Thyroid gland (tissue), 4 donors: ENCODE measurements around the gene GARS1. TPM values are rescaled to one million over a fixed set of nuclear protein-coding genes. Genes with fewer than 3 reads are reported as not detected.

ENCODE experiments used
- DNase-seq, 2 donors: peaks; one replicate each; pipeline ENCODE4 v3.0.0-alpha.2; 2019
- H3K27ac ChIP-seq, 3 donors: fragments of 200-600 bp; sonication (generic); 1 replicate in 2 of 3; 2 replicates in 1 of 3; pipeline ENCODE4 v1.5.1; 2016 to 2019; ENCODE audit warnings: mild to moderate bottlenecking in 1 of 3, moderate library complexity in 1 of 3
- H3K27me3 ChIP-seq: fragments of 200-600 bp; sonication (generic); one replicate; pipeline ENCODE4 v1.5.1; 2019
- H3K36me3 ChIP-seq, 2 donors: fragments of 200-600 bp; sonication (generic); one replicate each; pipeline ENCODE4 v1.5.1; 2016 to 2019
- H3K4me1 ChIP-seq, 2 donors: fragments of 200-600 bp; sonication (generic); one replicate each; pipeline ENCODE4 v1.5.1; 2017 to 2019
- H3K4me3 ChIP-seq, 3 donors: fragments of 200-600 bp; sonication (generic); replicated peaks in 1 of 3; 1 replicate in 2 of 3; 2 replicates in 1 of 3; pipeline ENCODE4 v1.5.1; 2016; ENCODE audit warnings: mild to moderate bottlenecking in 1 of 3
- H3K9me3 ChIP-seq: fragments of 200-600 bp; sonication (generic); one replicate; pipeline ENCODE4 v1.5.1; 2017
- CTCF ChIP-seq, 6 experiments: fragments of 200-600 bp in 3 of 6; fragments of 450-650 bp in 3 of 6; sonication (generic) in 3 of 6; IDR thresholded peaks; one replicate each; pipeline ENCODE4 v1.5.1; 2016 to 2019; ENCODE audit warnings: antibody characterized with exemption in 6 of 6, mild to moderate bottlenecking in 2 of 6, inconsistent platforms in 1 of 6, moderate library complexity in 1 of 6
- POLR2A ChIP-seq, 2 donors: fragments of 450-650 bp; IDR thresholded peaks; one replicate each; pipeline ENCODE4 v1.6.1; 2017; ENCODE audit warnings: antibody characterized with exemption in 2 of 2, mild to moderate bottlenecking in 2 of 2, moderate library complexity in 1 of 2
- WGBS, 2 donors: methylation state at CpG; one replicate each; pipeline ENCODE4 v1.1.5; 2017; 5-methylcytosine and 5-hydroxymethylcytosine counted together
- intact Hi-C: fragments of 100-400 bp; cut with DNase I; formaldehyde crosslinking; loops from one replicate; pipeline ENCODE4 v1.15.1; 2023
- total RNA-seq, 4 donors: library from RNA; depleted of rRNA; stranded (reverse); fragments of >200 nt; gene quantifications; one replicate each; pipeline ENCODE4 v1.2.3, GENCODE V29; 2016

GARS1 gene
- total RNA-seq, 4 donors from 2014 or later: 59.7 to 79.2 (median 72.9) TPM

- WGBS, 2 donors: 58 to 71% methylated on average over 4 of the region's 4 CpGs
- Histone ChIP-seq H3K9me3 (no peaks in the 10 kb centered on the region), H3K4me3 (no peak overlapping the region), H3K4me1 (no peaks in the 10 kb centered on the region), H3K36me3 (no peaks in the 10 kb centered on the region), H3K27me3 (no peaks in the 10 kb centered on the region), H3K27ac (no peak overlapping the region)
- intact Hi-C loops: no loop called here
- DNase-seq: no peak
- no peak for TF ChIP-seq POLR2A (IDR thresholded peaks at IDR 0.05)
- TF ChIP-seq CTCF (IDR thresholded peaks at IDR 0.05): no peak
Measured at GRCh38 chr7:30668102-30668501, 73.4 kb downstream of the GARS1 start.

GRCh38 chr7:30671793-30672465 lies 77.3 kb downstream of the GARS1 start:
- intact Hi-C loops: no loop called here
- Histone ChIP-seq H3K4me1 (no peaks in the 10 kb centered on the region), H3K36me3 (no peaks in the 10 kb centered on the region), H3K27me3 (no peaks in the 10 kb centered on the region), H3K9me3 (no peaks in the 10 kb centered on the region), H3K4me3 (no peak overlapping the region), H3K27ac (no peak overlapping the region)
- TF ChIP-seq CTCF (IDR thresholded peaks at IDR 0.05) (no peak), POLR2A (IDR thresholded peaks at IDR 0.05) (no peak)
- peak; percentile 29 to 62 for DNase-seq
- 3% methylated on average over 6 of the region's 6 CpGs for WGBS, 2 donors

- Histone ChIP-seq H3K27ac (no peak overlapping the region), H3K4me1 (no peaks in the 10 kb centered on the region), H3K36me3 (no peaks in the 10 kb centered on the region), H3K9me3 (no peaks in the 10 kb centered on the region), H3K4me3 (no peak overlapping the region), H3K27me3 (no peaks in the 10 kb centered on the region)
- no peak for DNase-seq
- TF ChIP-seq POLR2A (IDR thresholded peaks at IDR 0.05) (no peak), CTCF (IDR thresholded peaks at IDR 0.05) (no peak)
- WGBS, 2 donors: 50 to 58% methylated on average over 1 of the region's 1 CpG
- intact Hi-C loops: no loop called here
Measured at GRCh38 chr7:30674420-30674819, 79.7 kb downstream of the GARS1 start.

GRCh38 chr7:30674876-30675275 lies 80.2 kb downstream of the GARS1 start:
- intact Hi-C loops: no loop called here
- DNase-seq: no peak
- no peak overlapping the region for H3K27ac ChIP-seq
- H3K27me3 ChIP-seq: no peaks in the 10 kb centered on the region
- WGBS, 2 donors: 25 to 53% methylated on average over 2 of the region's 2 CpGs
- no peaks in the 10 kb centered on the region for H3K4me1 ChIP-seq
- no peaks in the 10 kb centered on the region for H3K9me3 ChIP-seq
- no peak for TF ChIP-seq CTCF (IDR thresholded peaks at IDR 0.05)
- no peak for TF ChIP-seq POLR2A (IDR thresholded peaks at IDR 0.05)
- no peak overlapping the region for H3K4me3 ChIP-seq
- no peaks in the 10 kb centered on the region for H3K36me3 ChIP-seq

- TF ChIP-seq CTCF (IDR thresholded peaks at IDR 0.05) (no peak), POLR2A (IDR thresholded peaks at IDR 0.05) (no peak)
- 86 to 90% methylated on average over 2 of the region's 2 CpGs for WGBS, 2 donors
- H3K36me3 ChIP-seq: no peaks in the 10 kb centered on the region
- no peaks in the 10 kb centered on the region for H3K9me3 ChIP-seq
- H3K4me1 ChIP-seq: peaks cover 6 to 16% of the 10 kb centered on the region in 2 donors
- H3K27me3 ChIP-seq: no peaks in the 10 kb centered on the region
- intact Hi-C loops: no loop called here
- no peak overlapping the region for H3K4me3 ChIP-seq
- DNase-seq: no peak
- no peak overlapping the region for H3K27ac ChIP-seq
Measured at GRCh38 chr7:30678805-30679204, 84.1 kb downstream of the GARS1 start.
